NCI-H2107 treated with DMSO at 0.1 percent for 48 hours (cell line): ENCODE measurements around the gene C17orf113.
"Not testable (repeated sequence)": the region's sequence is repeated elsewhere in the genome, so short reads cannot be mapped to it uniquely, and the experiment has no call there.

Experiments
- DNase-seq: peaks from one replicate; lab custom pipeline; 2025; ENCODE audit not compliant: unreplicated experiment; lab: John Stamatoyannopoulos, UW

Gene C17orf113

GRCh38 chr17:42042598-42043319 lies 7.6 kb downstream of the C17orf113 start:
- no peak for DNase-seq

- no peak for DNase-seq
Observed at GRCh38 chr17:42041619-42042018, 8.8 kb downstream of the C17orf113 start.

GRCh38 chr17:42040818-42041217 lies 9.6 kb downstream of the C17orf113 start:
- no peak for DNase-seq

GRCh38 chr17:42039794-42040763 lies 10.3 kb downstream of the C17orf113 start:
- no peak for DNase-seq

- no peak for DNase-seq
Observed at GRCh38 chr17:42038221-42038973, 12.0 kb downstream of the C17orf113 start.

GRCh38 chr17:42034059-42034458 lies 16.3 kb downstream of the C17orf113 start:
- DNase-seq = no peak

- no peak for DNase-seq
Observed at GRCh38 chr17:42031584-42031983, 18.8 kb downstream of the C17orf113 start.

GRCh38 chr17:42028791-42029127 lies 21.6 kb downstream of the C17orf113 start:
- no peak for DNase-seq

- DNase-seq = peak; percentile 14
Observed at GRCh38 chr17:42027961-42028790, 22.2 kb downstream of the C17orf113 start.

- no peak for DNase-seq
Observed at GRCh38 chr17:42027590-42027889, 22.9 kb downstream of the C17orf113 start.

- DNase-seq = no peak
Observed at GRCh38 chr17:42026857-42027589, 23.4 kb downstream of the C17orf113 start.

- no peak for DNase-seq
Observed at GRCh38 chr17:42025936-42026335, 24.5 kb downstream of the C17orf113 start.

GRCh38 chr17:42025191-42025579 lies 25.2 kb downstream of the C17orf113 start:
- no peak for DNase-seq

GRCh38 chr17:42023524-42024349 lies 26.7 kb downstream of the C17orf113 start:
- no peak for DNase-seq

- not testable (repeated sequence) for DNase-seq
Observed at GRCh38 chr17:42020845-42021244, 29.6 kb downstream of the C17orf113 start.

- peak; percentile 75 for DNase-seq
Observed at GRCh38 chr17:42019509-42020404, 30.6 kb downstream of the C17orf113 start, which contains the start of gene NKIRAS2. Gene NKIRAS2 (plus strand): TSS chr17:42020090. CDS start chr17:42021578, 1,488 bp downstream.

GRCh38 chr17:42018988-42019387 lies 31.4 kb downstream of the C17orf113 start:
- DNase-seq = no peak

- DNase-seq = no peak
Observed at GRCh38 chr17:42018339-42018738, 32.1 kb downstream of the C17orf113 start.
